CD8-positive, alpha-beta memory T cell (primary cell): ENCODE measurements around the gene C3orf20. TPM values are rescaled to one million over a fixed set of nuclear protein-coding genes. Genes with fewer than 3 reads are reported as not detected.
A peak's percentile ranks its signal among the peaks of the same experiment; 100 is the strongest.

Experiments
- CTCF ChIA-PET: fragments of 350-600 bp; sonication (Branson Sonifier 250); formaldehyde crosslinking; loops from one replicate; lab custom pipeline; 2021; ENCODE audit warnings: antibody characterized with exemption; lab: Charles Lee
- POLR2A ChIA-PET: fragments of 350-600 bp; sonication (Branson Sonifier 250); formaldehyde crosslinking; loops from one replicate; lab custom pipeline; 2021; ENCODE audit warnings: antibody characterized with exemption; lab: Charles Lee
- DNase-seq, 5 donors: peaks; one replicate each; pipeline versions ENCODE4 v3.0.0 to v3.0.0-alpha.2; 2020 to 2022; ENCODE audit warnings: mixed read lengths in 1 of 5
- H3K27ac ChIP-seq: one replicate; pipeline ENCODE4 v1.7.0; 2013; ENCODE audit warnings: low read depth, mild to moderate bottlenecking, low read length, moderate library complexity
- H3K27me3 ChIP-seq: 2 replicates; pipeline ENCODE4 v1.7.0; 2013; ENCODE audit warnings: low read length, mild to moderate bottlenecking; ENCODE audit not compliant: insufficient read depth, poor library complexity, severe bottlenecking
- H3K36me3 ChIP-seq: 2 replicates; pipeline ENCODE4 v1.7.0; 2013; ENCODE audit warnings: mild to moderate bottlenecking, low read length, moderate library complexity; ENCODE audit not compliant: insufficient read depth
- H3K4me1 ChIP-seq: 2 replicates; pipeline ENCODE4 v1.7.0; 2013; ENCODE audit warnings: mild to moderate bottlenecking, low read length, moderate library complexity; ENCODE audit not compliant: insufficient read depth
- H3K4me3 ChIP-seq: 2 replicates; pipeline ENCODE4 v1.7.0; 2013; ENCODE audit warnings: mild to moderate bottlenecking, low read length
- H3K9me3 ChIP-seq: 2 replicates; pipeline ENCODE4 v1.7.0; 2013; ENCODE audit warnings: mild to moderate bottlenecking, low read length
- H3K27ac Mint-ChIP-seq, 8 donors: one replicate each; pipeline ENCODE4 v1.8.0; 2020 to 2021; ENCODE audit warnings: mixed read lengths in 8 of 8, mild to moderate bottlenecking in 6 of 8, inconsistent platforms in 3 of 8, moderate library complexity in 3 of 8
- H3K27me3 Mint-ChIP-seq, 2 donors: one replicate each; pipeline ENCODE4 v1.8.0; 2020 to 2021; ENCODE audit warnings: mixed read lengths in 2 of 2, mild to moderate bottlenecking in 1 of 2, moderate library complexity in 1 of 2
- H3K36me3 Mint-ChIP-seq, 3 donors: one replicate each; pipeline ENCODE4 v1.8.0; 2020 to 2021; ENCODE audit warnings: mixed read lengths in 3 of 3, inconsistent platforms in 1 of 3, mild to moderate bottlenecking in 1 of 3
- H3K4me1 Mint-ChIP-seq, 3 donors: one replicate each; pipeline ENCODE4 v1.8.0; 2020 to 2021; ENCODE audit warnings: mixed read lengths in 3 of 3, inconsistent platforms in 1 of 3, mild to moderate bottlenecking in 1 of 3
- H3K4me3 Mint-ChIP-seq, 7 donors: one replicate each; pipeline ENCODE4 v1.8.0; 2020 to 2021; ENCODE audit warnings: mixed read lengths in 7 of 7, mild to moderate bottlenecking in 6 of 7, moderate library complexity in 4 of 7, inconsistent platforms in 2 of 7
- H3K9me3 Mint-ChIP-seq, 5 donors: one replicate each; pipeline ENCODE4 v1.8.0; 2020 to 2022; ENCODE audit warnings: mixed read lengths in 5 of 5, mild to moderate bottlenecking in 3 of 5, moderate library complexity in 2 of 5, inconsistent platforms in 1 of 5
- polyA plus RNA-seq: library from polyadenylated mRNA; unstranded; fragments of 300-500 nt; fragmentation: Illumina TruSeq; gene quantifications from one replicate; pipeline ENCODE4 v1.2.3, GENCODE V29; 2021
- total RNA-seq, 2 experiments: library from RNA; stranded (reverse); gene quantifications; one replicate each; pipeline ENCODE4 v1.2.3, GENCODE V29; 2021

Gene C3orf20
- total and polyA plus RNA-seq, 3 experiments from 2014 or later: 0.07 to 0.18 TPM; not detected in 1

DNA sequence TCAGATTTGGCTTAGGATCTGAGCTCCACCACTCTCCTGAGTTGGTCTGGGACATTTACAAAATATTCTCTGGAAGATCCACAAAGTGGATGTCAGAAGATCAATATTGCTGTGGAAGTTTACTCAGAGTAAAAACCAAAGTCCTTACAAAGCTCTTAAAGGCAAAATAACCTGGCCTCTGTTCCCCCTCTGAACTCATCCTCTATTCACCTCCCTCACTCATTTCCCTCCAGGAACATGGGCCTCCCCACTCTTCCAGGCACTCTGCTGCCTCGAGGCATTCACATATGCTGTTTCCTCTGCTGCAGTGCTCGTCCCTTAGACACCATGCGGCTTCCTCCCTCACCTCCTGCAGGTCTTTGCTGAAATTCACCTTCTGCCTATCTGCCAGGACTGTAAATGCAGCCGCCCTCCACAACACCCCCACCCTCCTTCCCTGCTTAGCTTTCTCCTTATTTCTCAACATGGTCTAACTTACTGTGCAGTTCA lies 42.5 kb upstream of the C3orf20 start:
- POLR2A ChIA-PET: no interaction called here
- H3K4me3 ChIP-seq: no peak overlapping the region
- Mint-ChIP-seq H3K27ac (peak overlapping the region in 2 of 8 donors; percentile 4 to 66), H3K9me3 (no peaks in the 10 kb centered on the region), H3K4me1 (no peaks in the 10 kb centered on the region), H3K27me3 (peaks cover 15 to 52% of the 10 kb centered on the region in 2 donors), H3K36me3 (no peaks in the 10 kb centered on the region), H3K4me3 (no peak overlapping the region)
- DNase-seq: no peak
- H3K4me1 ChIP-seq: no peaks in the 10 kb centered on the region
- no peak overlapping the region for H3K27ac ChIP-seq
- no peaks in the 10 kb centered on the region for H3K27me3 ChIP-seq
- CTCF ChIA-PET: interaction anchor here (1.1 to 1.8 kb wide), 3 partner anchors 17 to 291 kb away, joined by 3 to 12 read pairs (median 3); no protein-coding TSS in a partner anchor
- H3K36me3 ChIP-seq: no peaks in the 10 kb centered on the region
- no peaks in the 10 kb centered on the region for H3K9me3 ChIP-seq

- Mint-ChIP-seq H3K27me3 (peaks cover 25 to 55% of the 10 kb centered on the region in 2 donors), H3K9me3 (no peaks in the 10 kb centered on the region), H3K36me3 (no peaks in the 10 kb centered on the region), H3K4me1 (no peaks in the 10 kb centered on the region), H3K4me3 (no peak overlapping the region), H3K27ac (no peak overlapping the region)
- H3K27ac ChIP-seq: no peak overlapping the region
- no peak for DNase-seq
- no peaks in the 10 kb centered on the region for H3K27me3 ChIP-seq
- H3K36me3 ChIP-seq: no peaks in the 10 kb centered on the region
- no peaks in the 10 kb centered on the region for H3K4me1 ChIP-seq
- ChIA-PET CTCF (interaction anchor here (1.1 to 1.8 kb wide), 3 partner anchors 16 to 290 kb away, joined by 3 to 12 read pairs (median 3); no protein-coding TSS in a partner anchor), POLR2A (no interaction called here)
- no peak overlapping the region for H3K4me3 ChIP-seq
- no peaks in the 10 kb centered on the region for H3K9me3 ChIP-seq
Observed at GRCh38 chr3:14633417-14633816, 41.5 kb upstream of the C3orf20 start.

DNA sequence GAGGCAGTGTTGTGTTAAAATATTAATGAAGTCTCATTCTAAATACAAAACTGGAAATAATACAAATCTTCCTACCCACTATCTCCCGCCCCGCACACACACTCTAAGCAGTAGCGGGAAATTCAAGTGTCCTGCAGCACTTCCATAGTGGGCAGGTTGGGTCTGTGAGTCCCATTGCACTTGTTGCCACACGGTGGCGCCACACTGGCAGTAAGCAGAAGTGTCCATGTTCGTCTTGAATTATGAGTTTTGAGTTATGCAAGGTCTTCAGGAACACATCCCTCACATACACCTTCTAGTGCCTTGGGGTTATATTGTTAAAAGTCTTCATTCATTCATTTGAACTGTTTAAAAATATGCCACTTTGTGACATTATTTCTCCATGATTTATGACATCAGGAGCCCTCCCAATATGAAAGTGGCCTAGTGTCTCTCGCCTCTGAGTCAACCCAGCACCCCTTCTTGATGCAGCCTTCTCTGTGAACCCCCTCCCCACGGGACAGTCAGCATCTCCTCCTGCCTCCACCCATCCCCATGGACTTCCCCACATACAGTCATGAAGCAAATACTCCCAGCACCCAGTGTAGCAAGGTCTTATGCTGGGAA lies 41.0 kb upstream of the C3orf20 start:
- Histone ChIP-seq H3K9me3 (no peaks in the 10 kb centered on the region), H3K4me1 (no peaks in the 10 kb centered on the region), H3K27ac (no peak overlapping the region), H3K27me3 (no peaks in the 10 kb centered on the region), H3K36me3 (no peaks in the 10 kb centered on the region), H3K4me3 (no peak overlapping the region)
- peak; percentile 43 to 69 (median 47) for DNase-seq
- H3K36me3 Mint-ChIP-seq: no peaks in the 10 kb centered on the region
- peak overlapping the region in 1 of 8 donors; percentile 4 for H3K27ac Mint-ChIP-seq
- H3K4me3 Mint-ChIP-seq: no peak overlapping the region
- peaks cover 28 to 56% of the 10 kb centered on the region in 2 donors for H3K27me3 Mint-ChIP-seq
- ChIA-PET POLR2A (no interaction called here), CTCF (no interaction called here)
- no peaks in the 10 kb centered on the region for H3K9me3 Mint-ChIP-seq
- H3K4me1 Mint-ChIP-seq: no peaks in the 10 kb centered on the region

DNA sequence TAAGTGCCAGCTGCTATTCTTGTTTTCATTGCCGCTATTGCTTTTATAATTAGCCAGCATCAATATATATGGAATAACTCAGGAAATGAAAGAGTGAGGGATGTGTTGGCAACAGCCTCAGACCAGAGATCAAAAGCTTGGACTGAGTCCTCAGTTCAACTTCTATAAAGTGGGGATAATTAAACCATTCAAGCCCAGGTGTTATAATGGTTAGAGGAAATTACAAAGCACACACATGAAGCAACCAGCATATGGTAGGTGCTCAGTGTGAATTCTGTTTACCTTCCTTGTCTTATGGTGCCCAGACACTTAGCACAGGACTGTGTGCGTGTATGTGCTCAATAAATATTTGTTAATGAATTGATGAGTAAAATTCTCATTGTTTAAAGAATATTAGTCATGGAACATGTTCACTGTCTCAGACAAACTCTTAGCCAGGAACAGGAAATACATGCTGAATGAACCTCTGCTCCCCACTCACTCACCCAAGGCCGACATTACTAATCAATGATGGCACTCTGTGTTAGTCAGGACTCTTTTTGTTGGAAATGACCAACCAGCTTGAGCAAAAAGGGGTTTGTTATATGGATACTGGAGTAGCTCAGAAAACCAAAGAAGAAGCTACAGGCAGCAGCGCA lies 40.1 kb upstream of the C3orf20 start:
- no peak overlapping the region for H3K4me3 Mint-ChIP-seq
- H3K9me3 Mint-ChIP-seq: no peaks in the 10 kb centered on the region
- no peaks in the 10 kb centered on the region for H3K4me1 Mint-ChIP-seq
- DNase-seq: no peak
- Histone ChIP-seq H3K9me3 (no peaks in the 10 kb centered on the region), H3K27ac (no peak overlapping the region), H3K4me1 (no peaks in the 10 kb centered on the region), H3K36me3 (no peaks in the 10 kb centered on the region), H3K27me3 (no peaks in the 10 kb centered on the region), H3K4me3 (no peak overlapping the region)
- no peaks in the 10 kb centered on the region for H3K36me3 Mint-ChIP-seq
- CTCF ChIA-PET: interaction anchor here (0.9 to 2.0 kb wide), 4 partner anchors 16 to 431 kb away, joined by 3 to 5 read pairs (median 3); partner anchors contain the start of gene CCDC174
- POLR2A ChIA-PET: no interaction called here
- H3K27ac Mint-ChIP-seq: no peak overlapping the region
- peaks cover 32 to 55% of the 10 kb centered on the region in 2 donors for H3K27me3 Mint-ChIP-seq

GRCh38 chr3:14636496-14637087 lies 38.3 kb upstream of the C3orf20 start:
- POLR2A ChIA-PET: interaction anchor here (0.5 kb wide), 1 partner anchor 221 kb away, joined by 3 read pairs; no protein-coding TSS in a partner anchor
- no peak overlapping the region for H3K4me3 ChIP-seq
- CTCF ChIA-PET: interaction anchor here (1.2 to 2.0 kb wide), 2 partner anchors 284 to 285 kb away, joined by 4 to 5 read pairs; no protein-coding TSS in a partner anchor
- DNase-seq: no peak
- no peaks in the 10 kb centered on the region for H3K4me1 Mint-ChIP-seq
- H3K9me3 ChIP-seq: no peaks in the 10 kb centered on the region
- H3K27ac ChIP-seq: no peak overlapping the region
- H3K36me3 ChIP-seq: no peaks in the 10 kb centered on the region
- no peaks in the 10 kb centered on the region for H3K9me3 Mint-ChIP-seq
- peaks cover 37 to 62% of the 10 kb centered on the region in 2 donors for H3K27me3 Mint-ChIP-seq
- no peak overlapping the region for H3K27ac Mint-ChIP-seq
- H3K4me1 ChIP-seq: no peaks in the 10 kb centered on the region
- H3K4me3 Mint-ChIP-seq: no peak overlapping the region
- no peaks in the 10 kb centered on the region for H3K27me3 ChIP-seq
- H3K36me3 Mint-ChIP-seq: no peaks in the 10 kb centered on the region

- no peaks in the 10 kb centered on the region for H3K36me3 ChIP-seq
- Mint-ChIP-seq H3K27ac (no peak overlapping the region), H3K4me3 (no peak overlapping the region), H3K4me1 (no peaks in the 10 kb centered on the region), H3K36me3 (no peaks in the 10 kb centered on the region), H3K27me3 (peaks cover 35 to 55% of the 10 kb centered on the region in 2 donors), H3K9me3 (no peaks in the 10 kb centered on the region)
- H3K27me3 ChIP-seq: no peaks in the 10 kb centered on the region
- CTCF ChIA-PET: no interaction called here
- DNase-seq: no peak
- no peaks in the 10 kb centered on the region for H3K9me3 ChIP-seq
- H3K27ac ChIP-seq: no peak overlapping the region
- no peaks in the 10 kb centered on the region for H3K4me1 ChIP-seq
- H3K4me3 ChIP-seq: no peak overlapping the region
- POLR2A ChIA-PET: no interaction called here
Observed at GRCh38 chr3:14640157-14640562, 34.8 kb upstream of the C3orf20 start.

DNA sequence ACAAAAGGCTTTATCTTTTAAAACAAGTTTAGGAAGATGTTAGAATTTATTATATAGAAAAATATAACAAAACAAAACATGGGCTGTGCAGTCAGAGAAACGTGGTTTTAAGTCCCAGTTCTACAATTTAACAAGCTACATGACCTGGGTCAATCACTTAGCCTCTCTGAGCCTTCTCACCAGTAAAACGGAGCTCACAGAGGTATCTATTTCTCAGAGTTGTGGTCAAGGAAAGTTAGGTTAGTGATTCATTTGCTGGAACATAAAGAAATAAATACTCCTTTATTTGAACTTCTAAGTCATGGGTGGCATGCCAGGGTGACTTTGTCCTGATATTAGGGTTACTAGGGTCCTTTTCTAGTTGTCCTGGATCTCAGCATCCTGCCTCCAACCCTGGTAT lies 34.2 kb upstream of the C3orf20 start:
- Histone ChIP-seq H3K27ac (no peak overlapping the region), H3K9me3 (no peaks in the 10 kb centered on the region), H3K27me3 (no peaks in the 10 kb centered on the region), H3K4me3 (no peak overlapping the region), H3K4me1 (no peaks in the 10 kb centered on the region), H3K36me3 (no peaks in the 10 kb centered on the region)
- no peaks in the 10 kb centered on the region for H3K4me1 Mint-ChIP-seq
- no peaks in the 10 kb centered on the region for H3K36me3 Mint-ChIP-seq
- H3K27ac Mint-ChIP-seq: no peak overlapping the region
- H3K27me3 Mint-ChIP-seq: peaks cover 32 to 51% of the 10 kb centered on the region in 2 donors
- DNase-seq: no peak
- POLR2A ChIA-PET: no interaction called here
- CTCF ChIA-PET: no interaction called here
- no peak overlapping the region for H3K4me3 Mint-ChIP-seq
- no peaks in the 10 kb centered on the region for H3K9me3 Mint-ChIP-seq

DNA sequence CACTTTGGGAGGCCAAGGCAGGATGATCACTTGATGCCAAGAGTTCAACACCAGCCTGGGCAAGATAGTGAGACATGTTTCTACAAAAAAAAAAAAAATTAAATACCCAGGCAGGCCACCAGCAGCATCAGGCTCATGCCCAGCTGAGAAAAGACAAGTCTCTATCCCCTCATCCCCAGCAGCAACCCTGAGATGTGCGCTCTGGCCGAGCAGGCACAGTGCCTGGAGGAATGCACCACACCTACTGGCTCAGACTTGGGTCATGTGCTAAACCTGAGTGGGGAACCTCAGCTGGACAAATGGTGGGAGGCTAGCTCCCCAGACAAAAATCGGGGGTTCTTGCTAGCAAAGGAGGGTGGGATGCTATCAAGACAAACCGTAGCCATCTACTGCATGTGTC lies 33.6 kb upstream of the C3orf20 start:
- no peaks in the 10 kb centered on the region for H3K27me3 ChIP-seq
- H3K4me3 ChIP-seq: no peak overlapping the region
- ChIA-PET CTCF (no interaction called here), POLR2A (no interaction called here)
- no peak overlapping the region for H3K4me3 Mint-ChIP-seq
- H3K36me3 Mint-ChIP-seq: no peaks in the 10 kb centered on the region
- peaks cover 32 to 47% of the 10 kb centered on the region in 2 donors for H3K27me3 Mint-ChIP-seq
- no peak overlapping the region for H3K27ac ChIP-seq
- H3K9me3 Mint-ChIP-seq: no peaks in the 10 kb centered on the region
- no peaks in the 10 kb centered on the region for H3K4me1 ChIP-seq
- H3K27ac Mint-ChIP-seq: no peak overlapping the region
- no peak for DNase-seq
- H3K9me3 ChIP-seq: no peaks in the 10 kb centered on the region
- no peaks in the 10 kb centered on the region for H3K4me1 Mint-ChIP-seq
- no peaks in the 10 kb centered on the region for H3K36me3 ChIP-seq
